GM19372 (cell line): Measurements from ENCODE around the gene BANP.
"Not testable (repeated sequence)": the region's sequence is repeated elsewhere in the genome, so short reads cannot be mapped to it uniquely, and the experiment has no call there.

Experiments
- ATAC-seq: cut with Tn5 transposase; IDR thresholded peaks from one replicate; pipeline ENCODE4 v1.9.1; 2021; ENCODE audit warnings: mild to moderate bottlenecking, low read depth, moderate library complexity; ENCODE audit not compliant: unreplicated experiment

The BANP gene

DNA sequence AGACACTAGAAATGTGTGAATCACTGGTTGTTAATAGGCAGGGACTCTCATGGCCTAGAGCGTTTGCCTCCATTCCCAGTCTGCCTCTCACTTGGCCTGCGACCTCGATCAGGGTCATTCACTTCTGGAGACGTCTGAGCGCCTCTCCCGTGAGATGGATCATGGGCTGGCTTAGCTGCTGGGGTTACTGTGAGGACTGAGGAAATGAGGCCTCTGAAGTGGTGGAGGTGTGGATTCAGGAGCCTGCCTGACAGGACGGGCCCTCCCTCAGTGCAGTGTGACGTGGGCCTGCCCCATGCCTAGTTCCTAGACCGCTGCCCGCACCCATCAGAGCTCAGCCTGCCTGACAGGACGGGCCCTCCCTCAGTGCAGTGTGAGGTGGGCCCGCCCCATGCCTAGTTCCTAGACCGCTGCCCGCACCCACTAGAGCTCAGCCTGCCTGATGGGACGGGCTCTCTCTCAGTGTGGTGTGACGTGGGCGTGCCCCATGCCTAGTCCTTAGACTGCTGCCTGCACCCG is 61.9 kb downstream of the BANP start:
- no peak for ATAC-seq

DNA sequence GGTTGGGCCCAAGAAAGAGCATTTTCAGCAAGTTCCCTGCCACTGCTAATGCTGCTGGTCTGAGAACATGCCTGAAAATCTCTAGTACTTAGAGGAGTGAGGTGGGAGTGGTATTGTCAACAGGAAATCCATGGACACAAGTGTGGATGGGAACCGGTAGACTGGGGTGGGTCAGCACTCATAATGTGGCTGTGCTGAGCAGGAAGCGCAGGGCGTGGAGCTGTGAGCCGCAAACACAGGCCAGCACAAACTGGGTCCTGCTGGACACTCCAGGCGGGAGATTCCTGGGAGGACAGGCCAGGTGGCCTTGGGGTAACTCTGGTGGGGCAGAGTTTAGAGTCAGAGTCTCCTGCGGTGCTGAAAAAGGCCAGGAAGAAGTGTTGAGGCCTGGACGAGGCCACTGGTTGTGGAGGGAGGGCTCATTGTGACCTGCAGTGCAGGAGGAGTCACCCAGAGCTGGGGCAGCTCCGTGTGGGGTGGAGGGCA is 62.6 kb downstream of the BANP start:
- no peak for ATAC-seq

DNA sequence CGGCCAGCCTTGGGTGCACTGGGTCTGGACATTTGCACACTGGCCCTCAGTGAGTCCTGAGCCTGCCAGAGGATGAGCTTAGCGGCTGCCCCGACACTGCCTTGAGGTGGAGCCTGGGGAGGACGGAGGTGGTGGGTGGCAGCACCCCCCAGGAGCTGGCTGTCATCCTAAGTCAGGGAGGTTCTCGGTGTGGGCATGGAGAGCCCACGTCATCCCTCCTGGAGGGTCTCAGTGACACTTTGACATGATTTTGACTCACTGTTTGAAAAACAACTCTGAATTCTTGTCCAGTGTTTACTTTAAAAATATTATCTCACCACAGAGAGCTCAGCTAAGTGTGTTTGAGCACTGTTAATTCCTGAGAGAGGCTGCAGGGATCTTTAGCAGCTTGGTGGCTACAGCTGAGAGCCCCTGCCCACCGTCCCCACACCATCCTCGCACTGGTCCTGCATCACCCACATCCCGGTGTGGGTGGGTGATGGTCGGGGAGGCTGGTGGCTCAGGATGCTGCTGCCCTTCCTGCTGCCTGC is 63.1 kb downstream of the BANP start:
- no peak for ATAC-seq

DNA sequence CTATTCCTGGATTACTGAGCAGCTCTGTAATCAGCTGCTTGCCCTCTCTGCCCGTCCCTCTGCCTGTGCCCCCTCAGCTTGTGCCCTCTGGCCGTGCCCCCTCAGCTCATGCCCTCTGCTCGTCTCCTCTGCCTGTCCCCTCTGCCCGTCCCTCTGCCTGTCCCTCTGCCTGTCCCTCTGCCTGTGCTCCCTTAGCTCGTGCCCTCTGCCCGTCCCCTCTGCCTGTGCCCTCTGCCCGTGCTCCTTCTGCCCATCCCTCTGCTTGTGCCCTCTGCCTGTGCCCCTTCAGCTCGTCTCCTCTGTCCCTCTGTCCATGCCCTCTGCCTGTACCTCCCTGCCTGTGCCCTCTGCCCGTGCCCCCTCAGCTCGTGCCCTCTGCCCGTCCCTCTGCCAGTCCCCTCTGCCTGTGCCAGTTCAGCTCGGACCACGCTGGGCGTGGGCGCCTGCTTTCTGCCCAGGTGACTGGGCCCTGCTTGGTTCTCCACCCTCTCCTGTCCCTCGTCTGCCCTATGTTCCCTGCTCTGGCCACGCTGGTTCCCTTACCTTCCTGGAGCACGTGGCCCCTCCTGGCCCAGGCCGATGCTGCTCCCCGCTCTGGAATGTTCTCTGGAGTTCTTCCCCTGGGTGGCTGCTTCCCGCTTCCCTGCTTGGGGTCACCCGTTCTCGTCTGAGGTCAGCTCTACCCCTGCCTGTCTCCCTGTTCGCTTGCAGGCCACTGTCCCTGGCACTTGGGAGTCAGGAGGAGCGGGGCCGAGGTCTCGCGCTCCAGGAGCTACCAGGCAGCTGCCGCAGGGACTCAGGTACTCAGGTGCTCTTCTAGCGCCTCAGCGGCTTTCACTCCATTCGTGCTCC is 63.9 kb downstream of the BANP start:
- ATAC-seq, result no peak

DNA sequence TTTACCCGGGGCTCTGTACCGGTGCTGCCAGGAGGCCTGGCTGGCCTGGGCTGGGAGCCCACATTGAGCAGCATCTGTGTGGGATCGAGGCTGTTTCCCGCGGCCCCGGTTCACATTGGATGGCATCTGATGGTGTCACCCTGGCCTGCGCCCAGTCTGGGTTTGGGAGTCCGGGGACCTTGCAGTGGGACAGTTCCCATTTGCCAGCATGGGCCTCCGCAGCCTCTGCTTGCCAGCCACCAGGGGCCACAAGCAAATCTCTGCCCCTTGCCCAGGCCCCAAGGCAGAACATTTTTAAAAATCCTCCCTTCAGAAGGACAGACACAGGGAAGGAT is 64.5 kb downstream of the BANP start:
- no peak for ATAC-seq

DNA sequence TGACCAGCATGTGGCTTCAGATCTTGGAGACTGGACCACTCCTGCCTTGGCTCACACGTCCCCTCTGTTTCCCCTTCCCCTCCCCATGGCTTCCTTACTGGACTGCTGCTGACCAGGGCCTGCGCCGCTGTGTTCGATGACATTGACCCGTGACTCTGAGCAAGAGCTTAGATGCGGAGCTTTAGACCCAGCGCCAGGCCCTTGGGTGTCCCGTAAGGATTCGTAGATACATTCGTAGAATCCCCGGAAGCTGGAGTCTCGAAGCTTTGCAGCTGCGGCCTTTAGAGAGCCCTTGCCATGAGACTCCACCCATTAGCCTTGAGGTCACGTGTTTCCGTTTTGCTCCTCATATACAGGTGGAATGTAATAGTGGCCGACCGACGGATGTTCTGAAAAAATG is 65.2 kb downstream of the BANP start:
- ATAC-seq, result not testable (repeated sequence)

DNA sequence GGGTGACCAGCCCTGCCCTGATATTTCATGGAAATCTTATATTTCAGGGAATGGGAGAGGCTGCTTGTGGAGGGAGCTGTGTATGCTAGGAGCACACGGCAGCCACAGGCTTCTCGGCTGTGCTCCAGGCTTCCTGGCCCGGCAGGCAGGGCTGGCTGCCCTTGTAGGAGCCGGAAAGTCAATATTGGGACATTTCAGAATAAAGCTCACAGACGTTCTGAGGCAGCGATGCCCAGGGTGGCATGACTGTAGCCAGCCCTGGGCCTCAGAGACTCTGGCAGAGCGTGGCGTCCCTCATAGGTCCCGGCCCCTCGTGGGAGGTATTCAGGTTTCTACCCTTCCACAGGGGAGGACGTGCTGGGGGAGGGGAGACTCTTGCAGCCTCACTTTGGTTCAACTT is 65.7 kb downstream of the BANP start:
- ATAC-seq, result no peak

DNA sequence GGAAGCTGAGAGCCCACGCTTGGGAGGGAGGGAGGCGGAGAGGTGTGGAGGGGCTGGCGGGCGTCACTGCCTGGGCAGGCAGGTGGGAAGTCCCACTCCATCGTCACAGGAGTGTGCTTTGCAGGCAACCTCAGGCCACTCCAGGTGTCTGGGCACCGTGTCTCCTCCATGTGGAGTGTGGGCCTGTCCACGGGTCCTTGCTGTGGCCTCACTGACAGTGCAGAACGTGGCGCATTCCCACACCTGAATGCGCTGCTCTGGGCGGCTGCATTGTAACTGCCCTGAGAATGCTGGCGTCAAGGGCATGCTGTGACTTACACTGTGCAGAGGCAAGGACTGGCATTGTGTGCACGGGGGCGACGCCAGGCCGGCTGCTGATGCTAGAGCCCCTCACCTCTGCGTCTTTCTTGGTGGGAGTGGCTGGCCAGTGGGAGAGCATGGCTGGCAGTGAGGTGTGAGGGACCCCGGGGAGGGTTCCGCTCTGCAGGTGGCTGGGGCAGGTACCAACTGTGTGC is 66.4 kb downstream of the BANP start:
- no peak for ATAC-seq

DNA sequence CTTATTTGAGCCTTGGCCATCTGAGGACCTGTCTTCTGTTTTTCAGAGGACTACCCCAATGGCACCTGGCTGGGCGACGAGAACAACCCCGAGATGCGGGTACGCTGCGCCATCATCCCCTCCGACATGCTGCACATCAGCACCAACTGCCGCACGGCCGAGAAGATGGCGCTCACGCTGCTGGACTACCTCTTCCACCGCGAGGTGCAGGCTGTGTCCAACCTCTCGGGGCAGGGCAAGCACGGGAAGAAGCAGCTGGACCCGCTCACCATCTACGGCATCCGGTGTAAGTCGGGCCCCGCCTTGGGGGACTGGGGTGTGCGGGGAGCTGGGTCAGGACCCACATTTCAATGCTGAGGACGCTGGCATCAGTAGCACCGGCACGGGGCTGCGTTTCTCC is 67.1 kb downstream of the BANP start:
- ATAC-seq, result not testable (repeated sequence)

DNA sequence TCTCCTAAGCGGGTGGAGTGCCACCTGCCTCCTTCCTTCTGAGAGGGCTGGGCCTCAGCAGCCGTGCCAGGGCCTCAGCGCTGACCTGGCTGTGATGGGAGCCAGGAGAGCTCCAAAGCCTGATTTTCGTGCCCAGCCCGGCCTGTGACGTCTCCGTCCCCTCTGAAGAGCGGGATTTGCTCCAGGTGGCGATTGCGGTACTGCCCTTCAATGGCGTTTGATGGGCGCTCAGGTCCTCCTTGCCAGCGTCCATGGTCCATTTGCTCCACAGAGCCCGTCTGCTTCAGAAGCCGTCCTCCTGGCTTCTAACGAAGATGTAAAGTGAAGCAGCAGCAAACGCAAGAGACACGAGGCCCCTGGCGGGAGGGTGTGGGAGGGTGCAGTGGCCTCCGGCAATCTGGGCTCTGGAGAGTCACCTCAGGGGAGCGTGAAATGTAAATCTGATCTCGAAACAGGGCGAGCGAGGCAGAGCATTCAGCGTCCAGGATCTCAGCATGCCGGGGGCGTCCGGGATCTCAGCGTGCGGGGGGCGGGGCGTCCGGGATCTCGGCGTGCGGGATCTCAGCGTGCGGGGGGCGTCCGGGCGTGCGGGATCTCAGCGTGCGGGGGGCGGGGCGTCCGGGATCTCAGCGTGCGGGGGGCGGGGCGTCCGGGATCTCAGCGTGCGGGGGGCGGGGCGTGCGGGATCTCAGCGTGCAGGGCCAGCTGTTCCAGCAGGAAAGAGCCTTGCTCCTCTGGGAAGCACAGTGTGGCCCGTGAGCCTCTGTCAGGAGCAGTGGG is 68.0 kb downstream of the BANP start:
- not testable (repeated sequence) for ATAC-seq

DNA sequence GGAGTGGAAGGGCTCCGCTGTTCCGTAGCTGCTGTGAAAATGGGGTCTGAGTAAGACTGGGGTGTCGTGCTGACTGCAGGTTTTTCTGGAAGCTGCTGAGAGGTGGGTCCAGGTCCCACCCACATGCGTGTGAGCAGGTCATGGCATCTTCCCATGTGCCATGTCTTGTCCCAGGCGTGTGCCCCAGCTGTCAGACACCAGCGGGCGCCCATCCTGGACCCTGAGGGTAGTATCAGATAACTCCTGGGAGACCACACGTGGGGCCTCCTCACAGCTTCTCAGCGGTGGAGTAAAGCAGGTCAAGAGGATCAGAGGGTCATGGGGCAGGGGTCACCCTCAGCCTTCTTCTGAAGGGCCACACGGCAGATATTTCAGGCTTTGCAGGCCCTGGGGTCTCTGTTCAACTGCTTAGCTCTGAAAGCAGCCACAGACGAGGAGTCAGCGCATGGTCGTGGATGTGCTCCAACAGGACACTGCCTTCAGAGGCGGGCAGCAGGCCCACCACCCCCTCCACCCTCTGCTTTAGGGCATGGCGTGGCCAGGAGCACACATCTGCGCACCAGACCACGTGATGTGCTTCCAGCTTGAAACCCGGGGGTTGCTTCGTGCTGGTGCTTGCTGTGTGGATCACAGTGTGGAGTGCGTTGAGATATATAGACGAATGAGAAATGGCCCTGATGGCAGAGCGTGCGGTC is 68.7 kb downstream of the BANP start:
- no peak for ATAC-seq

DNA sequence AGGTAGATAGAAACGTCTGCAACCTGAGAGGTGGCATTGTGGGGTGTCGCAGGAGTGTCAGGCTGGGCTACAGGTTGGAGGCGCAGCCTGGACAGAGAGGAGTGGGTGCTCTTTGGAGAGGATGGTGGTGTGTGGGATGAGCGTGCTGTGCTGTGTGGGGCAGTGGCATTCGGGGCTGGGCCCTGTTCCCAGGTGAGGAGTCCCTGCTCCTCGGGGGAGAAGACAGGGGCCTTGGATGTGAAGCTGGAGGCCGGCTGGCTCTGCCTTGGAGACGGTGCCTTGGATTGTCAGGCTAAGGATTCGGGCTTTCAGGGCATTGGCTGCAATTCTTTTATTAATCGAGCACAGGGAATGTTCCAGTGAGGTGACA is 69.3 kb downstream of the BANP start:
- ATAC-seq, result no peak

DNA sequence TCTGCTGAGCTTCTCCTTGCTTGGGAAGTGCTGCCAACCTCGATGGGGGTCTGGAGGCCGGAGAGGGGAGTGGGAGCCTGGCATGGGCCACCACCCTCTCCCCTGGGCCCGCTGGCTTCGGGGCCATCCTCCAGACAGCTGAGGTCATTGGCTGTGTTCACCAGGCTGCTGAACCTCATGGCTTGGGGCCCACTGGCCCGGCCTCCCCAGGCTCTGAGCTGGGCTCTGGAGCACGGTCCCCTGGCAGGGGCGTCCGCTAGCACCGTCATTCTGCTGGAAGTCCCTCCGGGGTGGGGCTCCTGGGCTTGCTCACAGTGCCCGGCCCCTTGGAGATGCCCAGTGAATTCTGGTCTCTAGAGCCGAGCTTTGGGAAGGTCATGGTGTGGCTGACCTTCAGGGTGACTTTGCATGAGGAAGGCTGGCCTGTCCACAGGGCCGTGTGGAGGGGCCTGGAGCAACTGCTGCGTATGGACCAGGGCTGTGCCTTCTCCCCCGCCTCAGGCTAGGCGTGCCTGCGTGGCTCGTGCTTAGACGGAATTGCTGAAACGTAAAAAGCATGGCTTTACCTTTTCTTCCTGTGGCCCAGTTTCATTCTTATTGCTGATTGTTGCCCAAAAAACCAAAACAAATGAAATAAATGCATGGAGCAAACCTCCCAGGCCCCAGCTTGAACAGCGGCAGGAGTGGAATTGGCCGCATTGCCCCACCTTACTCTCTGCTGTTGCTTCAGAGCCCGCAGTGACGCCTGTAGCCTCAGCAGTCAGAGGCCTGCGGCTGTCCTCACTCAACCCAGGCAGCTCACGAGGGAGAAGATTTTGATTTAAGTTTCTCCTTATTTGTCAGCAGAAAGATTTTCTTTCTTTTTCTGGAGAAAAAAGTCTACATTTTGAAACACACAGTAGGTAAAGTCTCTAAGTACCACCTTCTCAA is 70.1 kb downstream of the BANP start:
- not testable (repeated sequence) for ATAC-seq

DNA sequence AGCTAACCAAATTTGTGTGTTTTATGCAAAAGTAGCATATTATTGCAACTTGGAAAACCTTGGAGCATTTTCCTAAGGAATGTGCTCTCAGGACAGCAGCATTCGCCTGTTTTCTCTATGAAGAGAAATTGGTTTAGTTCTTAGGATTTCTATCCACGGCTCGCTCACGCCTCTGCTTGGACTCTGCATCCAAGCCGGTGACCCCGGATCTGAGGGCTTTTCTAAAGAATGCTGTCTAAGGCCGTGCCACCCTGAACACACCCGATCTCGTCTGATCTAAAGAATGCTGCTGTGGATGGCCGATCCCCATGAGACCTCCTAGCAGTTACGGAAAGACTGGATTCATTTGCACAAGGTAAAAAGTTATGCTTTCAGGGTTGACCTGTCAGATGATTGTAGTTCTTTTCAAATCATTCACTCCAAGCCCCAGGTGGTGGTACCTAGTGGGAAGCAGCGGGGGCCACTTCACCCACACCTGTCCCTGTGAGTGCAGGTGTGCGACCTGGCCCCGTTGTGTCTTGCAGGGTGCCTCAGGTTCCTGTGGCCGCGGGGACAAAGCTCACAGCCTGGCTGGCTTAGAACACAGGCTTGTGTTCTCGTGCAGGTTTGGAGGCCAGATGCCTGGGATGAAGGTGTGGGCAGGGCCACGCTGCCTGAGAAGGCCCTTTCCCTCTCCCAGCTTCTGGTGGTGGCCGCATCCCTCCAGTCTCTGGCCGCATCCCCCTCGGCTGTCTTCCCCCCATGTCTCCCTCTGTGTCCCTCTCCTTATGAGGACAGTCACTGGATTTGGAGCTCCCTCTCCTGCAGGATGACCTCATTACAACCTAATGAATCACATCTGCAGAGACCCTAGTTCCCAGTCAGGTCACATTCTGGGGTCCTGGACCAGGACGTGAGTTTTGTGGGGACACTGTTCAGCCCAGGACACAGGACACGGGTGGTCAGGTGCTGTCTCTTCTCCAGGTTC is 71.1 kb downstream of the BANP start:
- ATAC-seq, result no peak

DNA sequence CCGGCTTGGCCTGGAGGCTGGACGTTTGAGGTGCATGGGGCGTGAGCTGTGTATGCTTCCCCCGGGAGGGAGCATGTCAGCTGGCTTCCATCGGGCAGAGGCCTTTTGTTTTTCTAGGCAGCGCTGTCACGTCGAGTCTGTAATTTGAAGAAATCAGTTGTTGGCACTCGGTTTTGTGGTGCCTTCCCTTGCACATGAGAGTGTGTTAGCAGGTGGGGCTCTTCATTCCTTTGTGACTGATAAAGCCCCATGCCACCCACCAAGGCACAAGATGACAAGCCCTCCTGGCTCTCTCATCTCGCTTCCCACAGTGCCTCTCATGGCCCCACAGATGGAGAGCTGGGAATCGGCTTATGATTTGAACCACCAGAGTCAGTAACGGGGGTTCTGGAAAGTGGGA is 72.1 kb downstream of the BANP start:
- no peak for ATAC-seq

DNA sequence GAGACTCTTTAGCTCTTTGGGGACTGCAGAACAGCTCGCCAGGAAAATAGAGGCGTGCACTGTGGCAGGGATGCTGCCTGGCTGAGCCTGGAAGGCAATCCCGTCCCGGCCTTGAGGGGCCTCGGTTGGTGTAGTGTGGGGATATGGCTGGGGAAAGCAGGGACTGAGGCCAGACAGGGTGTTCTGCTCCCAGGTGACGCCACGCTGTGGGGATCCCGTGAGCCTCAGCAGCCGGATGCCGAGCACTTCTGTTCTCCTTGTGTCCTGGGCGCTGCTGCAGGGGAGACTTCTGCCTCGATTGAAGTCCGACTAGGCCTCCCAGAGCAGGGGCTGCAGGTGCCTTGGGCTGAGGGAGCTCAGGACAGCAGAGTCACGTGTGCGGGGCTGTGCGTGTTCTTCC is 72.6 kb downstream of the BANP start:
- ATAC-seq, result no peak

DNA sequence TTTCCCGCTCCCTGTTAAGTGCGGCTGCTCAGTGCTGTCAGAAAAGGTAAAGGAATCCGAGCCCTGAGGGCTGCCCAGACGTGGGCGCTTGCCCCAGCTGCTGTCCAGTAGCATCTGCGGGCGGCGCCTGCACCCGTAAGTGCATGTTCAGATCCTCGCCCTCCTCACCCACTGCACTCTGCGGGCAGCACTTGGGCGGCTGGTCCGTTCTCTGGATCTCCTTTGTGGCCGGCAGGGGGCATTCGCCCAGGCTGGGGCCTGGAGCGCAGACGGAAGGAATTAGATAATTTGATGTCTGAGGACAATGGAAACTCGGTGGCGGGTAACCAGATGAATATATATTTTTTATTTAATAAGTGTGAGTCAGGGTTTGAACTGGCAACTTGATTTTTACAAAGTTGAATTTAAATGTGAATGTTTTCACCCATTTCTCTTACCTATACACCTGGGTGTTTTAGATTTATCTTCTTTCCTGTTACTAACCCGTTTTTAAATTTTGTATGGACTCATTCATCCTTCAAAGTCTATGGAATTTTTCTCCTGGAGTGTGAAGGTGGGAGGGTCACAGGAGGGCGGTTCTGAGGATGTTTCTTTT is 73.4 kb downstream of the BANP start:
- not testable (repeated sequence) for ATAC-seq

DNA sequence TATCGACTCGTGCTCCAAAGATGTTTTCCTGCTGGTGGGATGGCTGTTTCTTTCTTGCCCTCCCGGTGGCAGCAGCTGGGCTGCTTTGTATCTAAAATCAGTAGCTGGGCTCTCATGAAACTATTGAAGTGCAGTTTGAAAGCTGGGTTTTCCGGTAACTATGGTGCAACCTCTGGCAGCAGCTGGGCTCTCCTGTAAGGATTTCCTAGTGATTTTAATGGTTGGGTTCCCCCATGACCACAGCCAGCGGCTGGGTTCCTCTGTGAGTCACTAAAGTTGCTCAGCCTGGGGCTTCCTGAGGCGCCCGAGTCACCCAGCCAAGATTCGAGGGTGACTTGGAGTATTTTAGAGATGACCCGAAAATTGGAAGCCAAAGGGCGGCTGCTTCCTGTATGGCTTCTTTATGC is 73.9 kb downstream of the BANP start:
- ATAC-seq, result not testable (repeated sequence)
